Body of pancreas (tissue), 4 donors: ENCODE results near the gene IL2RA.

Experiments
- POLR2A ChIP-seq, 3 donors: fragments of 450-650 bp; IDR thresholded peaks; one replicate each; pipeline ENCODE4 v1.6.1; 2016; ENCODE audit warnings: antibody characterized with exemption in 3 of 3, mild to moderate bottlenecking in 2 of 3
- TF ChIP-seq, protein P1 (sequence below), 7 experiments: fragments of 450-650 bp in 4 of 7; fragments of 200-600 bp in 3 of 7; sonication (generic) in 3 of 7; IDR thresholded peaks; one replicate each; pipeline ENCODE4 v1.5.1; 2016 to 2019; ENCODE audit warnings: antibody characterized with exemption in 7 of 7

DNA sequence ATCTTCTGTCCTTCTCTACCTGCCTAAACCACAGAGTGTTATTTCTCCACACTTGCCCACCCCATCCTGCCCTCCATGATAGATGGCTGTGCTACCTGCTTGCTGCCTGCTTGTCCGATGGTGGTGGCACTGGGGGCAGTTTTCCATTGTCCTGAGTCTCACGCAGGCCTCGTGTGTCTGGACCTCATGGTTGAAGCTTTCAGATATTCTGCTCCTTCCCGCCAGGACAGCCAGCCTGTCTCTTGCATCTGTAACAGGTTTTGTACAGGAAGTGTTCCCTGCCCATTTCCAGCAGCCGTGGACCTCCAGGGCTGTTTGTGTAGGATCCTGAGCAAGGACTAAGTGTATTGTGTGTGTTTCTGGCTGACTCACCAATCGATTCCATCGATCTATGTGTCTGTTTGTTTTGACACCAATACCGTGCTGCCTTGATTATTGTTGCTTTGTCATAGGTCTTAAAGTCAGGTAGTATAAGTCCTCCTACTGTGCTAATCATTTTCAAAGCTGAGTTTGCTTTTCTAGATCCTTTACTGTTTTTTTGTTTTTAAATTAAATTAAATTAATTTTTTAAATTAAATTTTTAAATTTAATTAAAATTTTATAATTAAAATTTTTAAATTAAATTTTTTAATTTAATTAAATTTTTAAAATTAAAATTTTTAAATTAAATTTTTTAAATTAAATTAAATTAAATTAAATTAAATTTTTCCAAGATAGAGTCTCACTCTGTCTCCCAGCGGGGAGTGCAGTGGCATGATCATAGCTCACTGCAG, 93.3 kb downstream of the IL2RA start:
- TF ChIP-seq, protein P1, sequence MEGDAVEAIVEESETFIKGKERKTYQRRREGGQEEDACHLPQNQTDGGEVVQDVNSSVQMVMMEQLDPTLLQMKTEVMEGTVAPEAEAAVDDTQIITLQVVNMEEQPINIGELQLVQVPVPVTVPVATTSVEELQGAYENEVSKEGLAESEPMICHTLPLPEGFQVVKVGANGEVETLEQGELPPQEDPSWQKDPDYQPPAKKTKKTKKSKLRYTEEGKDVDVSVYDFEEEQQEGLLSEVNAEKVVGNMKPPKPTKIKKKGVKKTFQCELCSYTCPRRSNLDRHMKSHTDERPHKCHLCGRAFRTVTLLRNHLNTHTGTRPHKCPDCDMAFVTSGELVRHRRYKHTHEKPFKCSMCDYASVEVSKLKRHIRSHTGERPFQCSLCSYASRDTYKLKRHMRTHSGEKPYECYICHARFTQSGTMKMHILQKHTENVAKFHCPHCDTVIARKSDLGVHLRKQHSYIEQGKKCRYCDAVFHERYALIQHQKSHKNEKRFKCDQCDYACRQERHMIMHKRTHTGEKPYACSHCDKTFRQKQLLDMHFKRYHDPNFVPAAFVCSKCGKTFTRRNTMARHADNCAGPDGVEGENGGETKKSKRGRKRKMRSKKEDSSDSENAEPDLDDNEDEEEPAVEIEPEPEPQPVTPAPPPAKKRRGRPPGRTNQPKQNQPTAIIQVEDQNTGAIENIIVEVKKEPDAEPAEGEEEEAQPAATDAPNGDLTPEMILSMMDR (IDR thresholded peaks at IDR 0.05), result no peak
- TF ChIP-seq POLR2A (IDR thresholded peaks at IDR 0.05), result no peak
